ENCODE results near the gene BST1. TPM values are rescaled to one million over a fixed set of nuclear protein-coding genes. Genes with fewer than 3 reads are reported as not detected.

BST1 gene
- total RNA-seq, 2 donors from 2014 or later: 0.32 to 0.58 TPM

DNA sequence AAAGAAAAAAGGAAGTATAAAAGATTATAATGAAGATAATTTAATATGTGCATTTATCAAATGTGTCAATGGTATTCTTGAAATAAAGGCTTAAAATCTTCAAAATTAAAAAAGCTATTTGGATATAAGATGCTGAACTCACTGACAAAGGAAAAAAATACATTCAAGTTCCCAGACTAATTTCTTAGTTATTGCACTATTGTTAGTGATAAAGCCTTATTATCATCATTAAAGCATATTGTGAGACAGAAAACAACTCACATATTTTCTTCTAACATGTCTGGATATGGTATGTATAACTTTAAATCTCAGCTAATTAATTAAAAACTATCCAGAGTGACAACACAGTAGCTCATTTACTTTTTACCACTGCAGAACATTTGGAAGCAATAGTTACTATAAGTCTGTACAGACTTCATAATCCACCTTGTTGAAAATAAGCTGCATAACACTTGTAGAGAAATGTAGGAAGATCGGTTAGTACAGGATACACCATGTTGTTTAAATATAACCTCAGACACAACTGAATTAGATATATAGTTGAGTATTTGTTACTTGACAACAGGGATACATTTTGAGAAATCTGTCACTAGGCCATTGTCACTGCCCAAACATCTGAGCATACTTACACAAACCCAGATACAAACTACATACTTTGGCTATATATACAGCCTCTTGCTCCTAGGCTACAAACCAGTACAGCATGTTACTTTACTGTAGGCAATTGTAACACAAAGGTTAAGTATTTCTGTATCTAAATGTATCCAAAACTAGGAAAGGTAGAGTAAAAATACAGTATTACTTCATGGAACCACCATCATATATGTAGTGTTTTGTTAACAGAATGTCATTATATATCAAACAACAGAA is 34.1 kb upstream of the BST1 start:
- H3K4me3 Mint-ChIP-seq: no peak overlapping the region
- H3K36me3 Mint-ChIP-seq (ENCODE audit: low read depth): no peaks in the 10 kb centered on the region
- H3K27ac Mint-ChIP-seq: no peak overlapping the region
- H3K9me3 Mint-ChIP-seq: no peaks in the 10 kb centered on the region
- no peak for ATAC-seq (replicated peaks)
- peaks cover 5% of the 10 kb centered on the region for H3K4me1 Mint-ChIP-seq
- H3K27me3 Mint-ChIP-seq: no peaks in the 10 kb centered on the region

DNA sequence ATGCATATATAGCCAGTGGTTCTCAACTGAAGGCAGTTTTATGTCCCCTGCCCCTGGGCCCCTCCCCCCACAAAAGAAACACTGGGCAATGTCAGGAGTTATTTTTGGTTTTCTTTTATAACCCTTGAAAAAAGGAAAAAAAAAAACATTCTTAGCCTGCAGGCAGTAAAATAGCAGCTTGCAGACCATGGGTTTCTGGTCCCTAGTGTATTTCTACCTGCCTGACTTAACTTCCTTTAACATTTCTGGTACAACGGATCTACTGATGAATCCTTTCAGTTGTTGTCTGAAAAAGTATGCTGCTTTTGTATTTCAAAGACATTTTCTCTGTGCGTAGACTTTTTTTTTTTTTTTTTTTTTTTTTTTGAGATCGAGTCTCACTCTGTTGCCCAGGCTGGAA is 32.3 kb upstream of the BST1 start:
- ATAC-seq (replicated peaks): no peak
- H3K27me3 Mint-ChIP-seq: no peaks in the 10 kb centered on the region
- H3K27ac Mint-ChIP-seq: no peak overlapping the region
- no peaks in the 10 kb centered on the region for H3K9me3 Mint-ChIP-seq
- H3K36me3 Mint-ChIP-seq (ENCODE audit: low read depth): no peaks in the 10 kb centered on the region
- H3K4me1 Mint-ChIP-seq: peaks cover 5% of the 10 kb centered on the region
- H3K4me3 Mint-ChIP-seq: no peak overlapping the region

DNA sequence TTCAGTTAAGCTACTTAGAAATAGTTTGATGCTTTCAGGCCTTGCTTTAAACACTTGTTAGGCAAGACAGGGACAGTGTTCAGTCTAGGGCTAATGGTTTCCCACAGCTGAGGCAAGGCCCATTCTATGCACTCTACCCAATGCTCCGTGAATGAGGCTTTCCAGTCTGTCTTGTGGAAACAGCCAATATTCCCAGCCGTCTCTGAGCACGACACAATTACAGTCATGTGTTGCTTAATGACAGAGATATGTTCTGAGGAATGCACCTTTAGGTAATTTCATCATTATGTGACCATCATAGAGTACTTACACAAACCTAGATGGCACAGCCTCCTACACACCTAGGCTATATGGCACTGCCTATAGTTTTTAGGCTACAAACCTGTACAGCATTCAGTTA is 30.8 kb upstream of the BST1 start:
- Mint-ChIP-seq H3K36me3 (ENCODE audit: low read depth) (no peaks in the 10 kb centered on the region), H3K4me1 (no peaks in the 10 kb centered on the region), H3K9me3 (no peaks in the 10 kb centered on the region), H3K4me3 (no peak overlapping the region), H3K27me3 (no peaks in the 10 kb centered on the region), H3K27ac (no peak overlapping the region)
- ATAC-seq (replicated peaks): no peak

DNA sequence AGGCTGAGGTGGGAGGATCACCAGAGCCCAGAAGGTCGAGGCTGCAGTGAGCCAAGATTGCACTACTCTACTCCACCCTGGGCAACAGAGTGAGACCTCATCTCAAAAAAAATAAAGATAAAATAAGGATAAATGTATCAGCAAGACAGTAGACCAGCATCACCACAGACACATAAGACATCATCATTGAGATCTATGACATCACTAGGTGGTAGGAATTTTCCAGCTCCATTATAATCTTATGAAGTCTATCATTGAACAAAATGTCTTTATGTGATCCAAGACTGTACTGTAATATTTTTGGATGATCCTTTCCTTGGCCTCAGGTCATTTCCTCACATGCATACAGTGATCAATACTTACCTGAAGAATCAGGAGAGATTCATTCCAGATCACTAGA is 29.5 kb upstream of the BST1 start:
- Mint-ChIP-seq H3K27ac (no peak overlapping the region), H3K4me1 (no peaks in the 10 kb centered on the region), H3K36me3 (ENCODE audit: low read depth) (no peaks in the 10 kb centered on the region), H3K9me3 (no peaks in the 10 kb centered on the region), H3K27me3 (no peaks in the 10 kb centered on the region), H3K4me3 (no peak overlapping the region)
- no peak for ATAC-seq (replicated peaks)

DNA sequence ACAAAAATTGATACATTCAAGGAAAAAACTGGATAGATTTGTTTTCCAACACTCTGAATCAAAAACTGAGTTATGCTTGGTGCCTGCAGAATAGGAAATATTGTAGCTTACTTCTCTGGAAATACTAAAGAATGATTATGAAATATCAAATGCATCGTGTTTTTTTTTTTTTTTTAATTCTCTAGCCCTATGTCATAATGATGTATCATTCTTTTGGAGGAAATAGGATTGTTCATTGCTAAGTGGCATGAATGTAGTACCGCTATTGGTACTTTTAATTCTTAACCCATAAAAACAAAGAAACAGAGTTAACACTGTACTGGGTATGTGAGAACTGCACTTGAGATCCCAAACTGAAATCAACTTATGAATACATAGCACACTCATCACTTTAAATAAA is 28.8 kb upstream of the BST1 start:
- no peak for ATAC-seq (replicated peaks)
- Mint-ChIP-seq H3K36me3 (ENCODE audit: low read depth) (no peaks in the 10 kb centered on the region), H3K27me3 (no peaks in the 10 kb centered on the region), H3K27ac (no peak overlapping the region), H3K4me1 (no peaks in the 10 kb centered on the region), H3K4me3 (no peak overlapping the region), H3K9me3 (no peaks in the 10 kb centered on the region)

DNA sequence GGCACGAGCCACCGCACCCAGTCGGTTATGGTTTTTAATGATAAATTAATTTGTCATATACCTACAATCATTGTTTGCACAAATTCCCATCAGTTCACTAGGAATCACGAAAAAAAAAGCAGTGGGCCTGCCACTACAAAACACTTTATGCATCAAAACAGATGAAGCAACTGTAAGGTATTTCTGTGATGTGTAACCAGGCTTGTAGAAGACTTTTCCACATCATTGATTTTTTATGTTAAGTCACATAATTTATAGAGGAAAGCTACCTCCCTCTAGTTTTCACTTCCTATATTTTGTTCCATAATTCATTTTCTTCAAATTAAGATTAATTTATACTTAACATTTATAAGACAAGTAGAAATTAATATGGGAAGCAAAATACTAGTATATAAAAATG is 27.9 kb upstream of the BST1 start:
- H3K36me3 Mint-ChIP-seq (ENCODE audit: low read depth): peaks cover 5% of the 10 kb centered on the region
- ATAC-seq (replicated peaks): no peak
- no peak overlapping the region for H3K4me3 Mint-ChIP-seq
- peaks cover 4% of the 10 kb centered on the region for H3K4me1 Mint-ChIP-seq
- H3K27me3 Mint-ChIP-seq: no peaks in the 10 kb centered on the region
- H3K27ac Mint-ChIP-seq: no peak overlapping the region
- no peaks in the 10 kb centered on the region for H3K9me3 Mint-ChIP-seq

DNA sequence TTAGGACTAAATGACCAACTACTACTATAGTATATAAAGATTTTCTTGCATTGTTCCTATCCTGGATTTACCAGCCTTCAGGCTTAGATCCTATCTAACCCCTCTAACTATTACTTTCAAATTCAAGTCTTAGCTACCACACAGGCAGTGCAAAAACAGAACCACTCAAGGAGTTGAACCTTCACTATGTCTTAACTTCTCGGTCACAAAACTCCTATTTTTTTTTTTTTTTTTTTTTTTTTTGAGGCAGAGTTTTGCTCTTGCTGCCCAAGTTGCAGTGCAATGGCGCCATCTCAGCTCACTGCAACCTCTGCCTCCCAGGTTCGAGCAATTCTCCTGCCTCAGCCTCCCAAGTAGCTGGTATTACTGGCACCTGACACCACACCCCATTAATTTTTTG is 27.5 kb upstream of the BST1 start:
- no peak overlapping the region for H3K27ac Mint-ChIP-seq
- H3K27me3 Mint-ChIP-seq: no peaks in the 10 kb centered on the region
- H3K9me3 Mint-ChIP-seq: no peaks in the 10 kb centered on the region
- peaks cover 9% of the 10 kb centered on the region for H3K36me3 Mint-ChIP-seq (ENCODE audit: low read depth)
- no peak for ATAC-seq (replicated peaks)
- no peak overlapping the region for H3K4me3 Mint-ChIP-seq
- H3K4me1 Mint-ChIP-seq: peaks cover 7% of the 10 kb centered on the region

DNA sequence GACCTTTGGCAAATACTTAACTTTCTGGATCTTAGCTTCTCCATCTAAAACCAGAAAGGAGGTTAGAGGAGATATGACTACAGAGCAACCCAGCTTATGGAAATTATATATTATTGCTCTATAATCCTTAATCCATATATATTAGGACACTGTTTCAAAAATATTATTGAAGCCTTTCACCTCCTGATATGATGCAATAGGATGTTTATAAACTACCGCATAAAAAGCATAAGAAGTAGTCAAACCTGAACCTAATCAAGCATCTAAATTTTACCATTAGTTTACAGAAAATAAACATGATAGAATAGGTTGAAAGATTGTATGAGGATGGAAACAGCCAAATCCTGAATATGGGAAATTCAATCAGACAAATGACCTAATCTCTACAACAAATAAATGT is 26.8 kb upstream of the BST1 start:
- no peaks in the 10 kb centered on the region for H3K9me3 Mint-ChIP-seq
- no peaks in the 10 kb centered on the region for H3K27me3 Mint-ChIP-seq
- no peak overlapping the region for H3K4me3 Mint-ChIP-seq
- H3K36me3 Mint-ChIP-seq (ENCODE audit: low read depth): peaks cover 9% of the 10 kb centered on the region
- H3K4me1 Mint-ChIP-seq: peaks cover 7% of the 10 kb centered on the region
- ATAC-seq (replicated peaks): no peak
- no peak overlapping the region for H3K27ac Mint-ChIP-seq

DNA sequence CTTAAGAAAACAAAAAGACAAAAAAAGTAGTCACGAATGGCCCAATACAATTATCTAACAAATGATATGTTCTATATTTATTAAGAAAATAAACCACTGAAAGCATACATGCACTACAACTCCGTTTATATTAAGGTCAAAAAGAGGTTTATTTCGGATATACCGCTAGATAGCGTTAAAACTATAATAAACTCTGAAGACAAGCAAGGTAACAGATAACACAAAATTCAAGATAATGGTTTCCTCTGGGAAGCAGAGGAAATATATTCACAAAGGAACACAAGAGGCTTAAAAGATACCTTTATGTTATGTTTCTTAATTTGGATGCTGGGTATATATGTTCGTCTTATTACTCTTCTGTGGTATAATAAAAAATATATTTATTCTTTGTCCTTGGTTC is 26.0 kb upstream of the BST1 start:
- ATAC-seq (replicated peaks): no peak
- Mint-ChIP-seq H3K9me3 (no peaks in the 10 kb centered on the region), H3K4me1 (peaks cover 8% of the 10 kb centered on the region), H3K27me3 (no peaks in the 10 kb centered on the region), H3K4me3 (no peak overlapping the region), H3K36me3 (ENCODE audit: low read depth) (peaks cover 16% of the 10 kb centered on the region), H3K27ac (no peak overlapping the region)

DNA sequence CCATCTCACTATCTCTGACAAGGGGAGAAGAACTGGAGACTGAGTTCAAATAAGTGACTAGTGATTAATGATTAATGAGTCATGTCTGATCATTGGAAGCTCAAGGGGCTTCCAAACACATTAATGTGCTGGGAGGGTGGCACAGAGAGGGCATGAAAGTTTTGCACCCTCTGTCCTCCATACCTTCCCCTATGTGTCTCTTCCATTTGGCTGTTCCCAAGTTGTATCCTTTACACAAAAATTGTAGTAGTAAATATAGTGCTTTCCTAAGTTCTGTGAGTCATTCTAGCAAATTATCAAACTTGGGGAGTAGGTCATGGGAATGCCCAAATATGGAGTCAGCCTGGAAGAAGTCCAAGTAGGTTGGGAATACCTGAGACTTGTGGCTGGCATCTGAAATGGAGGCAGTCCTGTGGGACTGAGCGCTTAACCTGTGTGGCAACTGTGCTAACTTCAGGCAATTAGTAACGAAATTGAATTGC is 25.3 kb upstream of the BST1 start:
- H3K9me3 Mint-ChIP-seq: no peaks in the 10 kb centered on the region

DNA sequence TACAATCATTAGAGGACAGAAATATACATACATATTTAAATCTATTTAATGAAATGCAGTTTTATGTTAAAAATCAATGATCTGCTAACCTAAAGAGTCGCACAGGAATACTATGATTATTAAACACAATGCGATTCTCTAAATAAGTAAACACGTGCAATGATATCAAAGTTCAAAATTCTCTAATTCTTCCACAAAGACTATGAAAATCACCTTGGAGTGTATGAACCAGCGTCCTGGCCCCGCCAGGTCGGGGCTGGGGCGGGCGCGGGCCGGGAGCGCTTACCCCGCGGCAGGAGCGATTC is 21.8 kb upstream of the BST1 start:
- no peaks in the 10 kb centered on the region for H3K27me3 Mint-ChIP-seq
- peak overlapping the region; percentile 99 for H3K27ac Mint-ChIP-seq
- peak overlapping the region; percentile 100 for H3K4me3 Mint-ChIP-seq
- H3K9me3 Mint-ChIP-seq: no peaks in the 10 kb centered on the region
- peaks cover 28% of the 10 kb centered on the region for H3K4me1 Mint-ChIP-seq
- H3K36me3 Mint-ChIP-seq (ENCODE audit: low read depth): peaks cover 25% of the 10 kb centered on the region
- no peak for ATAC-seq (replicated peaks)

More for the DNA sequence above, 25.3 kb upstream of the BST1 start:
- ATAC-seq (replicated peaks): no peak
- Mint-ChIP-seq H3K4me3 (no peak overlapping the region), H3K27ac (no peak overlapping the region), H3K36me3 (ENCODE audit: low read depth) (peaks cover 23% of the 10 kb centered on the region), H3K4me1 (peaks cover 15% of the 10 kb centered on the region), H3K27me3 (no peaks in the 10 kb centered on the region)

DNA sequence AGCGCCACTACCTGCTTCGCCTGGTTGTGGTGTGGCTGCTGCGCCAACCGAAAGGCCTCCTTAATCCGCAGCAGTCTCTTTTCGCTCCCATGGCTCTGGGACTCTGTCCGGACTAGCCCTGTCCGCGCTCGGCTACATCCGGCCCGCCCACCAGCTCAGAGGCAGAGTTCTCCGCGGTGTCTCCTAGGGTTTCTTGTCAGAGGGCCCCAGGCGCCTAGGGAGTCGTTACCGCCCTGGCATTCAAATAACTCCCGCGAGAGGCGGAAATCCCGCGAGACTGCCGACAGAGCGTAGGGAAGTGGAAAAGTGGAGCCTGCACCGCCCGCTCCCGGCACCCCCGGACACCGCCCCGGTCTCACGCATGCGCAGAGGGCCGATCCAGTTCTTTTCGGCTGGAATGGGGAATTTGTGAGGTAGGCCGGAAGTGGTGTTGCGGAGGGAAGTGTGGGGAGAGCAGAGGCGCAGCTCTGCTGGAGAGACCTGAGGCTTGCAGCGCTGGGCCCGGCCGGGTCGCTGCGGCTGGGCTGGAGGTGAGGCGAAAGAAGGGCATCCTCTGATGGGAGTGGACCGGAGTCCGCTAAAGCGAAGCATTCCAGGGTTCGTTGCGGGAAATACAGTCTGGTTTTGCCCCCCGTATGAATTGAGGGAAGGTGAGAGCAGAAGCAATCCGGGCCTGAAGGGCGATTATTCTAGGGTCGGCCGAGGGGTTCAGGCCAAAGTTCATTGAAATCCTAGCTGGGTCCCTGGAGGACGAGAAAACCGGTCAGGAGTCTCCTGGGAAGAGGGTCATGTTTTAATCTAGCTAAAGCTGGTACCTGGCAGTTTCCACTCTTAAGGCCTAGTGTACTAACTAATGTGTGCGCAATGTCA is 21.3 kb upstream of the BST1 start, which contains the start of gene FAM200B:
Gene FAM200B, plus strand, starts transcription at position 456 of the 870 bp plus-strand sequence. CDS start 5,151 bp downstream, outside the sequence.
- Mint-ChIP-seq H3K9me3 (no peaks in the 10 kb centered on the region), H3K36me3 (ENCODE audit: low read depth) (peaks cover 31% of the 10 kb centered on the region), H3K4me1 (peaks cover 28% of the 10 kb centered on the region), H3K27ac (peak within 1 kb of the TSS; percentile 99), H3K4me3 (peak within 1 kb of the TSS; percentile 100), H3K27me3 (no peaks in the 10 kb centered on the region)
- ATAC-seq (replicated peaks): peak; percentile 97

DNA sequence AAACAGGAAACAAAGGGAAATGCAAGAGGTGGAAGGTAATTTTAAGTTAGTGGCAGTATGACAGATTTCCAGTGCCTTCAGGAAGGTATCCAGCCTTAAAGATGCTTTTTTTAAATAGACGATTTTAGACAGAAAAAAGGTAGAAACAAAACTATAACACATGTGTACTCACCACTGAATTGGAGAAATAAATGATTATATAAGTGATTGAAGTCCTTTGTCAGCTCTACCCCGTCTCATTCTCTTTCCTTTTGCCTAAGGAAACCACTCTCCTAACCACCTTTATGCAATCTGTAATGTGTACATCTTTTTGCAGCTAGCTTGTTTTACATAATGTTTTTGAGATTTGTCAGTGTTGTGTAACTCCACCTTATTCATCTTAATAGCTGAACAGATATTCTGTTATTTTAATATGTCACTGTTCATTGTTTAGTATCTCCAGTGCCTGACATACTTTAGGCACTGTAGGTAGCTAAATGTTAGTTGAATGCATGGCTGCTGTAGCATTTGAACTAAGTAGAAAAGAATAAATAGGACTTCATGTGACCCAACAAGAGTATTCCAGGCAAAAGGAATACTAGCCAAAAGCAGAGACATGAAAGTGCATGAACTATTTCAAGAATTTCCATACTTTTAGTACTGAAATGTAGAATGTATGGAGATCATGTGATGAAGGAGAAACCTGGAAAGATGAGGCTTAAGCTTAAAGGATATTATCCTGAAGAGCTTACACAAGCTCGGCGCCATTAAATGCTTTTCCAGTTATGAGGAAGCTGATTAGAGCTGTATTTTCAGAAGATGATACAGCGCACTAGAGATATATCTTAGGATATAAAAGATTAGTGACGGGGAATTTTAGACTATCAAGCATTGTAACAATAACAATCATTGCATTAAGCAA is 20.4 kb upstream of the BST1 start:
- no peaks in the 10 kb centered on the region for H3K27me3 Mint-ChIP-seq

DNA sequence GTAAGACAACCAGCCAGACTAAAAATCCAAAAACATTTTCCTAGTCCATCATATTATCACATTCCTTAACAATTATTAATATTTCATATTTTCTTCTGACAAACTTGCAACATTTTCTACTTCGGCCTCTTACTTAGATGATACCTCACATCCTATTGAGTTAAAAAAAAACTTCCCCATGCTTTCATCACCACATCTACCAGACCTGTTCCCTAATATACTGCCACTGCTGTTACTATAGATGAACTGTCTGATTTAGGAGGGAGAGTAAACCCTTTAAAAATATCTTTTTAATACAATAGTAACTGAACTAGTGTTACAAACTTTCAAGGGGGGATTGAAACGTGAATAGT is 19.7 kb upstream of the BST1 start:
- H3K4me1 Mint-ChIP-seq: peaks cover 28% of the 10 kb centered on the region
- no peaks in the 10 kb centered on the region for H3K27me3 Mint-ChIP-seq
- H3K27ac Mint-ChIP-seq: no peak overlapping the region
- peak overlapping the region; percentile 100 for H3K4me3 Mint-ChIP-seq
- no peak for ATAC-seq (replicated peaks)
- H3K9me3 Mint-ChIP-seq: no peaks in the 10 kb centered on the region
- peaks cover 46% of the 10 kb centered on the region for H3K36me3 Mint-ChIP-seq (ENCODE audit: low read depth)

More for the DNA sequence above, 20.4 kb upstream of the BST1 start:
- Mint-ChIP-seq H3K4me3 (peak overlapping the region; percentile 100), H3K27ac (peak overlapping the region; percentile 99), H3K4me1 (peaks cover 28% of the 10 kb centered on the region), H3K36me3 (ENCODE audit: low read depth) (peaks cover 40% of the 10 kb centered on the region), H3K9me3 (no peaks in the 10 kb centered on the region)
- no peak for ATAC-seq (replicated peaks)
